Stimulated activated CD8-positive, alpha-beta memory T cell treated with anti-CD3 and anti-CD28 coated beads, Interleukin-15, amount 100 ng/mL, for 1 hour (primary cell): Measurements from ENCODE around the gene BMX.

Experiments
- DNase-seq: peaks from one replicate; pipeline ENCODE4 v3.0.0-alpha.2; 2020; ENCODE audit warnings: low read depth

Gene BMX

DNA sequence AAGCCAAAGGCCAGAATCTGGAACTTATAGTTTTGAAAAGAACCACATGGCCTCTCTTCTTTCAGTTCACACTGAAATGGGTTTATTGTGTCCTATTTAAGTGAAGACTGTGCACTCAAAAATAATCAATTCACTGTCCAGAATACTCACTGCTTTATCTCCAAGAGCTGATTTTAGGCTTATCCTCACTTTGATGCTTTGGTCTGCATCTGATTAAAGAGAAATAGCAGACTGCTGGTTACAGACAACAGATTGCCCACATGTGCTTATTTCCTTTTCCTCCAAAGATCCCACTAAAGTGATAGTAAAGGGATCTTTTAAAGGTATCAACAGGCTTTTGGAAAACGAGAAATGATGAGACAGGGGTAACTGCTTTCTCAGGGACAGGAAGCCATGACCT is 69.5 kb downstream of the BMX start:
- DNase-seq = no peak

DNA sequence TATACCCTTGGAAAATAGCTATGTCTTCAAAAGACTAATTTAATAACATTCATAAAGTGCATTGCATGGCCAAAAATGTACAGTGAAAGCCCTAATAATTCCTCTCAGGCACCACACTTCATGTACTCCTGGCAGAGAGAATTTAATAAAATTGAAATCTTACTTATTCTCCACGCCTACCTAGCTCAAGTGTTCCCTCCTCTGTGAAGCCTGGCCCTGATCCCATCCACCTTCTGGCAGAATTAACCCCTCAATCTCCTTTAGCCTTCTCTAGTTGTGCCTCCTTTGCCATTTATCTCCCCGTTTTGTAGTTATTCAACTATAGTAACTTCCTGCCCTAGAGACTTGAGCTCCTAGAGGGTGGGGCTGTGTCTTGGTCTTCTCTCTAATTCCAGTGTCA is 73.4 kb downstream of the BMX start:
- no peak for DNase-seq

DNA sequence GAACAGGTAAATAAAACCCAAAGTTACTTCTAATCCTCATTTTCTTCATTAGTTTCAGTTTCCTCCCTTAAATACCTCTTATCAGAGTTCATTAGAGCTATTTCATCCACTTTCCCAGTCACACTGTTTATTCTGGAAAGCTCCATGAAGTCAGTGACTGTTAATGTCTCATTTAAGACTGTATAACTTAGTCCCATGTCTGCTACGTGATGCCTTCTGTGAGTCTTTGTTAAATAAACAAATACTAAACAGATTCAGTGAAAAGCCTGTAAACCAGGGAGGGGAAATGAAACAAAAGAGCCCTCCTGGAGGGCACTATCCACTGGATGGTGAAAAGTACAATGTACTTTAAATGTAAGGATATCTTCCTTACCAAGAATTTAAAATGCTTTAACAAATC is 75.4 kb downstream of the BMX start:
- no peak for DNase-seq

DNA sequence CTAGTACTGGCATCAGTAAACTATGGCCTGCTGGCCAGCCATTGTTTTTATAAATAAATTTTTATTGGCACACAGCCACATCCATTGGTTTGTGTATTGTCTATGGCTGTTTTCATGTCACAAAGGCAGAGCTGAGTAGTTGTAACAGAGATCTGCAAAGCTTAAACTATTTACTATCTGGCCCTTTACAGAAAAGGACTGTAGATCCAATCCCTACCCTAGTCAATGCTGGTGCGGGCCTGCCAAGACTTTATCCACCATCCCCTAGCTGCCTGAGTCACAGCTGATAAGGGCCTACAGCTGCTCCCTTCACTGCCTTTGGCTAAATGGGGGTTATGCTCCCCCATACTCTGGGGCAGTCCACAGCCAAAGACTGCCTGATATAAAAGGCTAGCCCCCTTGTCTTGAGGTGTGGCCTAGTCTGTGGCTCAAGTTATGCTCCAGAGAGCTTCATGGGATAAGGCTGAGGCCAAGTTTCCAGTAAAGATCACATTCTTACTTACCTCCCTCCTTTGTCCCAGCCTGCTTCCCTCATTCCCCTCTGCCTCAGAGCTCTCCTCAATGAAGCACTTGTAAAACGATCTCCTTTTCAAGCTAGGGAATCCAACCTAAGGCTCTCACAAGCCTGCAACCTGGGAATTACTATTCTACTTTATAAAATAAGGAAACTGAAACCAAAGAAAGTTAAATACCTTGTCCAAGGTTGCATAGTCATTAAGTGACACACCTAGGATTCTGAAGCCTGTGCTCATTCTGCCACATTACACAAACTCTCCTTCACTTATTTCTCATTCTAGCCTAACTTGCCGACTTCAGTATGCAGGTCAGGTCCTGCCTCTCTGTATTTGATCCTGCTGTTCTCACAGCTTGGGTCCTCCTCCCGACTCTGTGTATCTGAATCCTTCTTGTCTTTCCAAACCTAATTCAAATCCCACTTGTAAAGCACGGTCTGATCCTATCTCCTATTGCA is 79.5 kb downstream of the BMX start:
- no peak for DNase-seq

DNA sequence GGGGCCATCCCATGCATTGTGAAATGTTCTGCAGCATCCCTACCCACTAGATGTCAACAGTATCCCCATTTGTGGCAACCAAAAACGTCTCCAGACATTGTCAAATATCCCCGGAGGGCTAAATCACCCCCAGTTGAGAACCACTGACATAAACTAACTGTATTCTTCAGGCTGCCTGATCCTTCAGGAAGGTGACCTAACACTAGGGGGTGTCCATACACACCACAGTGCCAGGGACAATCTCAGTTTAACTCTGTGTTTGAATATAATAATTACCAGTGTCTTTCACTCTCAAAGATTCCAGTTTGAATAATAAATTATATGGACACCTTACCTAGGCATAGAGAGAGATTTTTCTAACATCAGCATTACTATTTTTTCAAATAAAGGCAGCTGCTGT is 93.8 kb downstream of the BMX start:
- no peak for DNase-seq

DNA sequence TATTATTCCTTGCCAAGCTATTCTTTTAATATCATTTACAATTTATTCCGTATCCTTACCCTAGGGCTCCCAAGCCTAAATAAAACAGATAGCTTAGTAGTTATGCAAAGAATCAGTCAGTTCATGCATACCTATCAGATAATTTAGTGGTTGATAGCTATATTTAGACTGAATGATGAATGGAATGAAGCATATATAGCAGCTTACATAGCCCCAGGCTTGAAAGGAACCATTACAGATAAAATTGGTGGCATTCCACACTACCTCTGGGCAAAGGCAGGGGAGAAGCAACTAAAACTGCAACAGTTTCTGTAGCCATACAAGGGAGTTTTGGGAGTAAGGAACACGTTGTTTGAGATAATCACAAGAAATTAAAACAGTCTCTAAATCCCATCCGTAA is 97.4 kb downstream of the BMX start:
- DNase-seq = no peak

DNA sequence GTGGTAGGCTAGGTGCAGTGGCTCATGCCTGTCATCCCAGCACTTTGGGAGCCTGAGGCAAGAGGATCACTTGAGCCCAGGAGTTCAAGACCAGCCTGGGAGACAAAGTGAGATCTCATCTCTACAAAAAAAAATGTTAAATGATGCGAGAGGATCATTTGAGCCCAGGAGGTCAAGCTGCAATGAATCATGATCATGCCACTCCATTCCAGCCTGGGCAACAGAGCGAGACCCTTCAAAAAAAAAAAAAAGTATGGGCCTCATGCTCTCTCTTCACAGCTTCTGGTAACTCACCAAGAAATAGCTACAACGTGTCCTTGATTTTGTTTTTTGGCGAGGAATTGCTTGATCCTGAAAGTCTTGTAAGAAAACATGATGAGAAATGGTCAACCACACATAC is 98.9 kb downstream of the BMX start:
- no peak for DNase-seq

DNA sequence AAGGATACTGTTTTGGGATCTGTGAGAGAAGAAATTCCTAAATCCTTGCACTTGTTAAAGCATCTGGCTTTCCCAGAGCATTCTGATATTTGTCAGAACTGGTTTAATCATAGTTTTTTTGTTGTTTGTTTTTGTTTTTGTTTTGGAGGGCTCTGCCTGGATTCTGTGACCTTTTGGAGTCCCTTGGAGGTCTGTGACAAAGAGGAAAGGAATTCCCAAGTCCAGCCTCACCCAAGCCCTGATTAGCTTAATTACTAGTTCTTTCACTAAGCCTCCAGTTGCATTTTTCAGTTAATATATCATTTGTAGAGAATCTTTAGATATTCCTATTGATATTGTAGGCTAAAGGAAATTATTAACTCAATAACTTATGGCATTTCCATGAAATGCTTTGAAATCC is 99.4 kb downstream of the BMX start:
- no peak for DNase-seq

DNA sequence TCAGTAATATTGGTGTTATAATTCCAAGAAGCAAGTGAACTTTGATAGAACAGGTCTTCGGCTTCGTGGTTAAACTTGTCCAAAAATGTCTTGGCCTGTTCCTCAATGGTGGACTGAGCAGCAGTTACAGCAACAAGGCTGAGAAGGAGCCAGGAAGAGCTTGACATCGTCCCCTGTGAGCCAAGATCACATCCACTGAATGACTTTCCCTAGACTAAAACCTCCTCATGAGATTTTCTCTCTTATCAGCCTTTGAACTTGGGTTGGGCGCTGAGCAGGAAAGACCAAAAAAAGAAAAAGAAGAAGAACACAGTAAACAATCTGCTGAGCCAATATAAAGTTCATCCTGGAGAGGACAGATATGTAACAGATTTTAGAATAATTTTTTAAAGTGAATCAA is 100.1 kb downstream of the BMX start, which contains the start of gene ACE2:
ACE2 (minus strand) TSS at position 216 of the 400 bp plus-strand sequence; CDS start at position 167, 49 bp downstream.
- DNase-seq = no peak

DNA sequence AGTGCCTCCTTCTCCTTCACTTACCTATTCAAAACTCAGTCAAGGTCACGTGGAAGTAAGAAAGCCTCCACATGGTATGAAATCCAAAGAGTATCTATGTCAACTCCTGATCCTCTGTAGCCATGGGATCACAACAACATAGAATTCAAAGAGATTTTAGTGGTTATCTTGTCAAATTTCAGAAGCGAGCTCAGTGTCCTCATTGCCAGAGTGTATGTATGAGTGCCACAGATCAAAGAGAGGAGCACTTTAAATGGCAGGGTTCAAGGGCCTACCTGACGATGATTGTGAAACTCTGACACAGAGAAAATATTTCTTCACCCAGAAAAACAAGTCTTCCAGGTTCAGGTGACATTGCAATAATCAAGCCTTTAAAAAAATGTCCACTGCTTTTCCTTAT is 101.3 kb downstream of the BMX start:
- no peak for DNase-seq

DNA sequence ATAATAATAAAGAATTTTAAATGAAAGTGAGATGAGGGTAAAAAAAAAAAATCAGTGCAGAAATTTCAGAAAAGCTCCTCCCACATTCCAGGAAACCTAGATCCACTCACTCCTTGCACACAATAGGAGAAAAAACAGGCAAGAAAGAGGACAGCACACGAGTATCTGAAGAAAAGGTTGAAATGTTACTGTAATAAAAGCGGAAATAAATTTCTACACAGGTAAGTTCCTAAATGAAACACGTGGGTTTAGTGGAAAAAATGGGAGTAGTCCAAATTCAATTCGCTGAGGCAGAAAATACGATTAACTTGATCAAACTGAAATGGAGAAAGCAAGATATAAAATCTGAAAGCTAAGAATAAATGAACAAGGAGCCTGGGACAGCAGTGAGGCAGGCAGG is 102.2 kb downstream of the BMX start:
- DNase-seq = no peak

DNA sequence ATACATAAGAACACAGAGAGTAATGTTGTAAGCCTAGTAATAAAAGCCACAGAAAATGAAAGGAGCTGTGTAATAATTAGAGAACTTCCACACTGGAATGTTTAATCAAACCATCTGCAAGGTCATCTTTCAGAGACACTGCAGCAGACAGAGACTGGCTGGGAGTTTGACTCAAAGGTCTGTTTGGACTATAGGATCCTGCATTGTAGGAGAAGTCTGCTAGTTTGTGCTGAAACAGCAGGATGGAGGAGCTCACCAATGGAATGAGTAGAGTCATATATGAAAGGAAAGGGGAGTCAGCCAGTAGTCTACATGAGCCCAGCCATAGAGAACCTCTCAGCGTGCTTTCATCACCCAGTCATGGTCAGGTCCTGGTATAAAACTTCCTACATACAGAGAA is 104.6 kb downstream of the BMX start:
- DNase-seq = no peak
